GM18867 (cell line): Measurements from ENCODE around the gene REEP5.
A peak's percentile ranks its signal among the peaks of the same experiment; 100 is the strongest.
"Not testable (repeated sequence)": the region's sequence is repeated elsewhere in the genome, so short reads cannot be mapped to it uniquely, and the experiment has no call there.

Source experiments
- ATAC-seq: cut with Tn5 transposase; IDR thresholded peaks from one replicate; pipeline ENCODE4 v1.9.1; 2021; ENCODE audit warnings: mild to moderate bottlenecking, moderate library complexity; ENCODE audit not compliant: unreplicated experiment

Gene REEP5

DNA sequence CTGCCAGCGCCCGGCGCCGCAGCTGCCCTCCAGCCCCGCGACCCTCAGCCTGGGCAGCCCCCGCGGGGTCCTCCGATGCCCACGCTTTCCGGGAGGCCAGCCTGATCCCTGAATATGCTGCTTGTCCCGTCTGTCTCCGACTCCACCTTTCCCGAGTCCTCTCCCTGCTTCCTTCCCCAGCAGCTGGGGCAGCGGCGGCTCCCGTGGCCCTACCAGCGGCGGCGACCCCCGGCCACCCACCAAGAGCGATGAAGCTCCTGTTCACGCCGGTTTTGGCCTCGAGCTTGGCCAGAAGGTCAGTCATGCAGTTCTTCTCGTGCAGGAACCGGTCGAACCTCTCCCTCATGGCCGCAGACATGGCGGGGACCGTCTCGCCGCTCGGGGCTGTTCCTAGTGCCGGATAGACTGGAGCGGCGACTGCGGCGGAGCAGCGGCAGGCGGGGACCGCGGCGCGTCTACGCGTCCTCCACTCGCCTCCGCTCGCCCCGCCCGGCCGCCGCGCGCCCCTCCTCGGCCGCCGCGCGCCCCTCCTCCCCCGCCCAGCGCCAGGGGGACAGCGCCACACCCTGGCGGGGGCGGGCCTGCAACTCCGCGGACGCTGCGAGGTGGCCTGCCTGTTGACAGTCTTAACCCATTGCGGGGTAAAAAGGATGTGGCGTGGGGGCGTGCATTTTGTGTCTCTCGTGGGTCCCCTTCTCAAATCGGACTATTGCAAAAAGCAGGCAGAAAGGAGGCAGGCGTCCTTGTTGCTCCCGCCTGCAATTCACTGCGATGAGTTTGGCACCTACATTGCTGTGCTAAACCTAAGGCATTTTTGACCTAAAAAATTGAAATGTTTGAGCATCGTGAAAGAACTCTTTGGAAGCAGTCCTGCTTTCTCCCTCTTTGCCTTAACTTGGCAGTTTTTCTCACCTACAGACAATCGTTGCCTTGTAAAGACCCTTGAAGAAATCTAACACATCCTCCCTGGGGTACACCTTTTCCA is at the start of gene REEP5:
Gene REEP5, minus strand, starts transcription at position 395 of the 985 bp plus-strand sequence. Its CDS starts 37 bp downstream, at position 358.
- peak; percentile 77 for ATAC-seq

DNA sequence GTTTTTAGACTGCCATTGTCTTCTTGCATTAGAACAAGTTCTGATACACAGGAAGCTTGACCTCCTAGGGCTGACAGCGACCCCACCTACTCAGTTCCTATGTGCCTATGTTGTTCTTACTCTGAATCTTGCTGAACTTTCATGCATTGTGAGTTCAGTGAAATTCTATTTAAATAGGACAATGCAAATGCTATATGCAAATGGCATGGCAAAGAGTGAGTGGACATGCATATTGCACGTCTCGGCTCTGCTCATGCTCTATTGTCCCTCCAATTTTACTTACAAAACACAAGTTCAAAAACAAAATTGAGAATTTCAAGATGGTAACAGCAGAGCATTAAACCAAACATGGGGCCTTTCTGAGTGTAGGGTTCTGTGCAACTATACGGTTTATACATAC is 49.2 kb upstream of the REEP5 start:
- no peak for ATAC-seq

DNA sequence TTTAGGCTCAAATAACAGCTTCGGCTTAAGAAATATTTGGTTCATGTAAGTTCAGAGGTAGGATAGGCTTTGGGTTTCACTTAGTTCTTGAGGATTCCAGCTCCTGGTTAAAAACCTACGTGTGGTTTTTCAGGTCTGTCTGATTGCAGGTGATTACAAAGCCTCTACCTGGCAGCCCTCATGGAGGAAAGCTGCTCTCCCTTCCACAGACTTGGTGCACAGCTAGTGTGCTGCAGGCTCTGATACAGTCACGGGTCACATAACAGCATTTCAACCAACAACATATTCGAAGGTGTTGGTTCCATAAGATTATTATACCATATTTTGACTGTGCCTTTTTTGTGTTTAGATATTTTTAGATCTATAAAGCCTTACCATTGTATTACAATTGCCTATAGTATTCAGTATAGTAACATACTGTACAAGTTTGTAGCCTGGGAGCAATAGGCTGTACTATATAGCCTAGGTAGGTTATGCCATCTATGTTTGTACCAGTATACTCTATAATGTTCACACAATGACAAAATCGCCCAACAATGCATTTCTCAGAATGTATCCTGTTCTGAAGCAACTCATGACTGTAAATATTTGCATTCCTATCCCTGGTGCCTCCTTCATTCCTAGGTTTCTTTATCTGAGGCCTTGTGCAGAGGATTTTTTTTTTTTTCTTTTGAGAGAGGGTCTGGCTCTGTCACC is 46.5 kb upstream of the REEP5 start:
- no peak for ATAC-seq

DNA sequence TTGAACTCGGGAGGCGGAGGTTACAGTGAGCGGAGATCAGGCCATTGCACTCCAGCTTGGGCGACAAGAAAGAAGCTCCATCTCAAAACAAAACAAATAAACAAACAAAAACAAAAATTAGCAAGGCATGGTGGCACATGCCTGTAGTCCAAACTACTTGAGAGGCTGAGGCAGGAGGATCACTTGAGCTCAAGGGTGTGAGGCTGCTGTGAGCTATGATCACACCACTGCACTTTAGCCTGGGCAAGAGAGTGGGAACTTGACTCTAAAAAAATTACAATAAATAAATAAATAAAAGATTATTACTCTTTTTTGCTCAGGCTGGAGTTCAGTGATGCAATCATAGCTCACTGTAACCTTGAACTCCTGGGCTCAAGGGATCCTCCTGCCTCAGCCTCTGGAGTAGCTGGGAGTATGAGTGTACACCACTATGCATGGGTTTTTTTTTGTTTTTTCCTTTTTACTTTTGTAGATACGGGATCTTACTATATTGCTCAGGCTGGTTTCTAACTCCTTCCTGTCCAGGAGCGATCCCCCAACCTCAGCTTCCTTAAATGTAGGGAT is 45.6 kb upstream of the REEP5 start:
- ATAC-seq = no peak

DNA sequence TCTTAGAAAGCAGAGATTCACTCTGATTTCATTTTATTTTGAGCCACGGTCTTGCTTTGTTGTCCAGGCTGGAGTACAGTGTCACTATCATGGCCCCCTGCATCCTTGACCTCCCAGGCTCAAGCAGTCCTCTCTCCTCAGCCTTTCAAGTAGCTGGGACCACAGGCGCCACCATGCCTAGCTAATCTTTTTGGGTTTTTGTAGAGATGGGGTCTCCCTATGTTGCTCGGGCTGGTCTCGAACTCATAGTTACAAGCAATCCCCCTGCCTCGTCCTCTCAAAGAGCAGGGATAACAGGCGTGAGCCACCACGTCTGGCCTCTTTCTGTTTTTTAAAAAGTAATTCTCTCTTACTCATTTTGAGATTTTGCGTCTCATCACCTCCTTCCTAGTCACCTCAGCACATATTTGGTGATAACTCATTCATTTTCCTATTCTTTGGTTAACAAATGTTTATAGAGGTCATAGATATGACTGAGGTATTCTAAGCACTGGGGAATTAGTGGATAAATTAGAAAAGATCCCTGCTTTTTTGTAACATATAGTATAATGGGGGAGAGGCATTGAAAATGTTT is 43.8 kb upstream of the REEP5 start:
- ATAC-seq = no peak

DNA sequence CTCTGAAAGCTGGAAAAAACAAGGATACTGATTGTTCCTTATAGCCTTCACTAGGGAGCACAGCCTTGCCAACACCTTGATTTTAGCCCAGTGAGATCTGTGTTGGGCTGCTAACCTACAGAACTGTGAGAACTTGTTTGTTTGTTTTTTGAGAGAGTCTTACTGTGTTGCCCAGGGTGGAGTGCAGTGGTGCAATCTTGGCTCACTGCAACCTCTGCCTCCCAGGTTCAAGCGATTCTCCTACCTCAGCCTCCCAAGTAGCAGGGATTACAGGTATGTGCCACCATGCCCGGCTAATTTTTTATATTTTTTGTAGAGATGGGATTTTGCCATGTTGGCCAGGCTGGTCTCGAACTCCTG is 41.3 kb upstream of the REEP5 start:
- not testable (repeated sequence) for ATAC-seq

DNA sequence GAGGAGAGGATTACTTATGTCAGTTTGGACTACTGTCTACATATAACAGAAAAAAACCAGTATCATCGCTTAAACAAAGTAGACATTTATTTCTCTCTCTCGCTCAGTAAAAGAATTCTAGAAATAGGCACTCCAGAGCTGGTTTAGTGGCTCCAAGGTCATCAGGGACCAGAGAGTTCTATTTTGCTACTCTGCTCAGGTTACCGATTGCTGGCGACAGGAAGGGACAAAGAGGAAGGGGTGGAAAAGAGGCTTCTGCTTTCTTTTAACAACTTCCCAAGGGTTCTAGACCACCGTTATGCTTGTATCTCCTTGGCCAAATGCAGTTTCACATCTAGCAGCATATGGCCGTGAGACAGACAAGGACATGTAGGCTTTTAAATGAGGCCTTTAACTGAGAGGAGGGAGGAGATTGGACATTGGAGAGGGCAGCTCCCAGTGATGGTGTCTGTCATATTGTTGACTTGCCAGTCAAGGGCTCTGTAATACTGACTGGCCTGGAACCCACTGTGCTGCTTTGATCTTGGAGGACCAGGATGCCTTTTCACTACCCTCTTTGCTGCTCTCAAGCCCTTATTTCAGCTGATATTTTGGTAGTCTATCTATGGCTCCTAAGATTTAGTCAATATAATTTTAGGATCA is 39.0 kb upstream of the REEP5 start:
- ATAC-seq = no peak

DNA sequence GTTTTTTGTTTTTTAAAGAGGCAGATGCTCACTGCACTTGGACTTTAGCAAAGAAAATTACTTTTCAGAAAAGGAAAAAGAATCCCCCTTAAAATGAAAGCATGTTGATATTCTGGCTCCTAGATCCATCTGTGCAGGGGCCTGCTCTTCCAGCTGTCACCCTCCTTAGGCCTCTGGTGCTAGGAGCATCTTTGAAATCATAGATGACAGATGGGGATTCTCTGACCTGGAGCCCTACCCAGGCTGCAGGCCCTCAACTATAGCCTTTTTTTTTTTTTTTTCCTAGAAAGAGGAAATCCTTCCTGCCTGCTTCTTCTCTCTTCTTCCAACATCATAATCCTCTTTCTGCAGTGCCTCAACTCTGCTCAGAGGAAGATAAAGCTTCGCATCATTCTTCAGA is 38.3 kb upstream of the REEP5 start:
- no peak for ATAC-seq

DNA sequence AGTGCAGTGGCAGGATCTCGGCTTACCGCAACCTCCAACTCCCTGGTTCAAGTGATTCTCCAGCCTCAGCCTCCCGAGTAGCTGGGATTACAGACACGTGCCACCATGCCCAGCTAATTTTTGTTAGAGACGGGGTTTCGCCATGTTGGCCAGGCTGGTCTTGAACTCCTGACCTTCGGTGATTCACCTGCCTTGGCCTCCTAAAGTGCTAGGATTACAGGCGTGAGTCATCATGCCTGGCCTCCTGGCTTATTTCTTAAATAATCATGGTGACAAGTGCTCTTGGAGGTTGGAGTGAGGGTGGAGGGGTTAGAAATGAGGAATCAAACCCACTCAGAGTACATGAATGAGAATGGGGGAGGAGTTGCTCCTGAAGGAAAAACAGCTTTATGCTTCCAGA is 37.8 kb upstream of the REEP5 start:
- not testable (repeated sequence) for ATAC-seq

DNA sequence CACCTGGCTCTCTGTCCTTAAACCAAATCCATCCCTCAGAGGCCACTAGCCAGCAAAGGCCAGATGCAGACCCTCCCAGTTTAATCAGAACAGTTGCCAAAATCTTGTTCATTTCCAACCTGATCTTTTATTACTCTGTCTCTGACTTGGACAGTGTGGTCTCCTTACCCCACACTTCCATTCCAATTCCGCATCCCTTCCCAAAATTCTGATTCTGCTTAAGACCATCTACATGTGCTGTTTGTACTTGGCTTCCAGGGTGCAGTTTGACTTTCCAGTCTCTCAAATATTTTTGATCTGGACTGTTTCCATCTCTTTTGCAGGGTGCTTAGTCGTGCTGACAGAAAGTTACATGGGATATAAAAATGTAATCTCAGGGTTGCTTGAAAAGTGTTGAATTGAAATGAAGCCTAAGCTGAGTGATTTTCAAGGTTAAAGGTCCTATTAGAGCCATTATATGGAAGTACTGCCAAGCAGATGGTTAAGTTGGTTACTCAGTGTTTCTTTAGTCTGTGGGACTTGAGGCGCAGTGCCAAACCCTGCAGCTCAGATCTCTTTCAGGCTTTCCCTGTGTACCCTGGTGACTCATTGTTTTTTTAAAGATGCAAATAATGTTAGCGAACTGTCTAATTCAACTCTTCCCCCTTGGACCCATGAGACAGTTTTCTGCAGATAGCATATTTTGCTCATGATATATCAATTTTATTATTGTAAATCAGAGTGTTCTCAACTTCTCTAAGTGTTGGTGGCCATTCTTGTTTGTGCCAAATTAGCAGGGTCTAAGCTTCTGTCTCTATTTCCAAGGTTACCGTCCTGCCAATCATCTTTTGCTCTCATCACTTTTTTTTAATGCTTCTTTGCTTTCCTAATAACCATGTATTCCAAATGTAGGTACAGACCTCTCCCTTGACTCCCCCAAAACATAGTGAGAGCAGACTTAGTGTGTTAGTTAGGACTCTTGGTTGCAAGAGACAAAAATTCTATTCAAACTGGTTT is 36.4 kb upstream of the REEP5 start:
- ATAC-seq = peak; percentile 92

DNA sequence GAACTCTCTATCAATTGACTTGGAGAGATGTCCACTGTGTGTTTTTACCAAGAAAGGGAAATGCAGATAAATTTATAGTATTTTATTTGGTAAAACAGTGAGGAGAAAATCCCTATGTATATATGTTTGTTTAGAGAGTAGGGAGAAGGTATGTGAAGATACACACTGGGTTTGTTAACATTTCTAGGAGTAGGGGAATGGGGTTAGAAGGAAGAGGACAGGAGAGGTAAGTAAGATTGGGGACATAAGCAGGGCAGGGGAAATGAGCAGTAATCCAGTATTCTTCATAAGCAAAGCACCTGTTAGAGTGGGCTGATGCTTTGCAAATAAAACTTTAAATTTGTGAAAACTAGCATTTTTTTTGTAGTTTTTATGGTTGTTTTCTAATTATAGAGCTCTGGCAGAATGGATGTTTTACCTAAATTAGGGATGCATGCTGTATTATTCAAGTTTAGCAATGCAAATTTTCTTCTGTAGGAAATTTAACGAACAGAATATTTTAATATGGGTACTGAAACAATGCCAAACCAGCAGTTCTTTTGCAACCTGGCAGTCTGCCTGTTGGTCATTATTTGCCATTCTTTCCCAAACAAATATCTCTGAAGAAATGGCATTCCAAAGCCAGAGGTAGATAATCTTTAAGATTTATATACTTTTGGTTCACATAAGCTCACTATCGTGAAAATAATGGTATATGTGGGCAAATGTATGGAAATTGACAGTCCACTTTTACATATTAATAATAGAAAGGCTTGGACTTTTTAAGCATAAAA is 35.2 kb upstream of the REEP5 start:
- no peak for ATAC-seq

DNA sequence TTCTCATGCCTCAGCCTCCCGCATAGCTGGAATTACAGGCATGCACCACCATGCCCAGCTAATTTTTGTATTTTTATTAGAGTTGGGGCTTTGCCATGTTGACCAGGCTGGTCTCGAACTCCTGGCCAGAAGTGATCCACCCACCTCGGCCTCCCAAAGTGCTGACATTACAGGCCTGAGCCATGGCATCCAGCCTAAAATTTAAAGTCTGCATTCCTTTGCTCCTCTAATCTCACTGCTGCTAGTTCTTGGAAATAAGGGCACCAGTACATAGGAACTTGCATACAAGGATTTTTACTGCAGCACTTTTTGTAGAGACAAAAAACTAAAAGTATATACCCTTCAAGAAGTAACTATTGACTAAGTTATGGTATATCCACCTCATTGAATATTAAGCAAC is 34.6 kb upstream of the REEP5 start:
- no peak for ATAC-seq

DNA sequence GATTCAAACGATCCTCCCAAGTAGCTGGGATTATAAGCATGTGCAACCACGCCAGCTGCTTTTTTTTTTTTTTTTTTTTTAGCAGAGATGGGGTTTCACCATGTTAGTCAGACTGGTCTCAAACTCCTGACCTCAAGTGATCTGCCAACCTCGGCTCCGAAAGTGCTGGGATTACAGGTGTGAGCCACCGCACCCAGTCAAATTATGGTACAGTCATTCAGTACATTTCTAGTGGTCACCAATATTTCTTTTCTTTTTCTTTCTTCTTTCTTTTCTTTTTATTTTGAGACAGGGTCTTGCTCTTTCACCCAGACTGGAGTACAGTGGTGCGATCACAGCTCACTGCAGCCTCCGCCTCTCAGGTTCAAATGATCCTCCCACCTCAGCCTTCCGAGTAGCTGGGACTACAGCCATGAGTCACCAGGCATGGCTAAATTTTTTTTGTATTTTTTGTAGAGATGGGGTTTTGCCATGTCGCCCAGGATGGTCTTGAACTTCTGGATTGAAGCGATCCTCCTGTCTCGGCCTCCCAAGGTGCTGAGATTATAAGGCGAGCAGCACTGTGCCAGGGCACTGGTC is 29.2 kb upstream of the REEP5 start:
- ATAC-seq = peak; percentile 95

DNA sequence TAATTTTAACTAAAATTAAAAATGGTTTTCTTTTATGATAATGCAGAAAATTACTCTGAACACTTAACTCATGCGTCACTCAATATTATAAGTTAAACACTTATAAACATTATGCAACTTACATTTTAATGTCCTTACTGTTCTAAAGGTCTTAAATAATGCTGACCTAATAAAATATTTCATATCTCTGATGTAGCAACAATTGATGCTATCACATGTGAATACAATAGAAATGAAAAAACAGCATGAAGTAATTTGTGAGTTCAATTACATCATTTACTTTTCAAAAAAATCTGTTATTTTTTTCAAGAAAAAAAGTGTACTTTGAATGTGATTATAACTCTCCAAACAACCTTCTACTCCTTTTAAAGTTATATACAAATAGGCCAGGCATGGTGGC is 26.4 kb upstream of the REEP5 start:
- ATAC-seq = no peak

DNA sequence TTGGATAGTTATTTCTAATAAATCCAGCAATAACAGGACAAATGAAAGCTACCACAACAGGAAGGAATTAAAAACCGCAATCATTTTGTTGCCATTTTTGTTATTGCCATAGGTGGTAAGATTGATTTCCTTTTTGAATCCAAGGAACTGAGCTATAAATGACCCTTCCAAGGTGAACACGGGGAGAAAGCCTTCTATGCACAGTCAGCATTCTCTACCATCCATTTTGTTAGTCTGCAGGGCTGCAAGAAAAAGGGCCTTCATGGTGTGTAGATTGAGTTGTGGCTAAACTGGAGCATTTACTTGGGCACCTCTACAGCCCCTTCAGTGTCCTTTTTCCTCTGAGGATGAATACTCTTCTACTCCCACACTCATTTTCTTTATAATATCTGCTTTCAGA is 18.6 kb upstream of the REEP5 start:
- no peak for ATAC-seq

DNA sequence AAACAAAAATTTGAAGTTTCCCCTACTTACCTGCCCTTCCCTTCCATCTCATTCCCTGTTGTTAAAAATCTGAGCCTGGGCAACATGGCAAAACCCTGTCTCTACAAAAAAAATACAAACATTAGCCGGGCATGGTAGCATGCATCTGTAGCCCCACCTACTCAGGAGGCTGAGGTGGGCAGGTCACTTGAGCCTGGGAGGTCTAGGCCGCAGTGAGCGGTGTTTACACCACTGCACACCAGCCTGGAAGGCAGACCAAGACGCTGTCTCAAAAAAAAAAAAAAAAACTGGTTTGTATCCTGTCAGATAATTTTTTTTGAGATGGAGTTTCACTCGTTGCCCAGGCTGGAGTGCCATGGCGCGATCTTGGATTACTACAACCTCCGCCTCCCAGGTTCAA is 16.3 kb upstream of the REEP5 start:
- ATAC-seq = no peak

DNA sequence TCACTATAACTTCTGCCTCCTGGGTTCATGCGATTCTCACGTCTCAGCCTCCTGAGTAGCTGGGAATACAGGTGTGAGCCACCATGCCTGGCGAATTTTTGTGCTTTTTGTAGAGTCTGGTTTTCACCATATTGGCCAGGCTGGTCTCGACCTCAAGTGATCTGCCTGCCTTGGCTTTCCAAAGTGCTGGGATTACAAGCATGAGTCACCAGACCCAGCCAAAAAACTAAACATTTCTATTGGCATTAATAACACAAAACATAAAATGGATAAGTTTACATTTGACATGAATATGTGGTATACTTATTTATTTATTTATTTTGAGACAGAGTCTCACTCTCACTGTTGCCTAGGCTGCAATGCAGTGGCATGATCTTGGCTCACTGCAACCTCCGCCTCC is 13.6 kb upstream of the REEP5 start:
- no peak for ATAC-seq

DNA sequence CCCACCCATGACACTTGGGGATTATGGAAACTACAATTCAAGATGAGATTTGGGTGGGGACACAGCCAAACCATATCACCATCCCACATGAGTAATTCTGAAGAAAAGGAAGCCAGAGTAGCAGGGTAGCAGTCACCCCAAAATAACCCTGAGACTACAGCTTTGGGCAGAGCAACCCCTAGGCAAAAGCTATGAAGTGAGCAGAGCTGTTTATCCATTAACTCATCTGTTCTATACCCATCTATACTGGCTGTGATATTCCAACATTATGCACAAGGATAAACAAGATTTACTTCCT is 12.3 kb upstream of the REEP5 start:
- no peak for ATAC-seq
